Type B pancreatic cell (in vitro differentiated cells): ENCODE data around the gene LEFTY2. TPM values are rescaled to one million over a fixed set of nuclear protein-coding genes. Genes with fewer than 3 reads are reported as not detected.

ENCODE experiments used
- DNase-seq: peaks from one replicate; pipeline ENCODE4 v3.0.0; 2021; ENCODE audit warnings: mixed read lengths; ENCODE audit not compliant: unreplicated experiment; ENCODE audit errors: extremely low spot score
- H3K27ac Mint-ChIP-seq: 2 replicates; pipeline ENCODE4 v1.8.0; 2021; ENCODE audit warnings: mild to moderate bottlenecking, mixed read lengths
- H3K27me3 Mint-ChIP-seq: 2 replicates; pipeline ENCODE4 v1.8.0; 2021; ENCODE audit warnings: mixed read lengths
- H3K36me3 Mint-ChIP-seq: 2 replicates; pipeline ENCODE4 v1.8.0; 2021; ENCODE audit warnings: mixed read lengths
- H3K4me1 Mint-ChIP-seq: one replicate; pipeline ENCODE4 v1.8.0; 2021; ENCODE audit warnings: mixed read lengths; ENCODE audit not compliant: unreplicated experiment
- H3K4me3 Mint-ChIP-seq: 2 replicates; pipeline ENCODE4 v1.8.0; 2021; ENCODE audit warnings: mild to moderate bottlenecking, mixed read lengths
- H3K9me3 Mint-ChIP-seq: 2 replicates; pipeline ENCODE4 v1.8.0; 2021; ENCODE audit warnings: mixed read lengths
- CTCF ChIP-seq: fragments of 200-600 bp; sonication (generic); conservative IDR thresholded peaks from 2 replicates; pipeline ENCODE4 v1.5.0; 2021; ENCODE audit warnings: antibody characterized with exemption, mild to moderate bottlenecking
- total RNA-seq: library from RNA; stranded (reverse); gene quantifications from 2 replicates; pipeline ENCODE4 v1.2.1, GENCODE V29; 2021; ENCODE audit warnings: low replicate concordance

LEFTY2 gene
- total RNA-seq, 1 donor from 2014 or later: not detected

GRCh38 chr1:225908773-225909172 is 32.2 kb downstream of the LEFTY2 start:
- Mint-ChIP-seq H3K4me3 (no peak overlapping the region), H3K27ac (no peak overlapping the region), H3K36me3 (peaks cover 6% of the 10 kb centered on the region), H3K9me3 (no peaks in the 10 kb centered on the region), H3K4me1 (peaks cover 4% of the 10 kb centered on the region), H3K27me3 (peaks cover 3% of the 10 kb centered on the region)
- TF ChIP-seq CTCF: no peak
- no peak for DNase-seq

- H3K4me3 Mint-ChIP-seq: no peak overlapping the region
Observed at GRCh38 chr1:225908013-225908640, 32.9 kb downstream of the LEFTY2 start.

GRCh38 chr1:225907341-225907740 is 33.7 kb downstream of the LEFTY2 start:
- H3K4me1 Mint-ChIP-seq: peaks cover 4% of the 10 kb centered on the region

More at GRCh38 chr1:225908013-225908640, 32.9 kb downstream of the LEFTY2 start:
- no peak overlapping the region for H3K27ac Mint-ChIP-seq
- no peak for DNase-seq
- peaks cover 4% of the 10 kb centered on the region for H3K4me1 Mint-ChIP-seq
- peaks cover 3% of the 10 kb centered on the region for H3K27me3 Mint-ChIP-seq
- peaks cover 6% of the 10 kb centered on the region for H3K36me3 Mint-ChIP-seq
- TF ChIP-seq CTCF: no peak
- H3K9me3 Mint-ChIP-seq: no peaks in the 10 kb centered on the region

GRCh38 chr1:225906467-225906866 is 34.6 kb downstream of the LEFTY2 start:
- no peaks in the 10 kb centered on the region for H3K36me3 Mint-ChIP-seq
- no peaks in the 10 kb centered on the region for H3K27me3 Mint-ChIP-seq
- no peak for DNase-seq
- no peak overlapping the region for H3K27ac Mint-ChIP-seq
- no peak for TF ChIP-seq CTCF
- H3K4me3 Mint-ChIP-seq: no peak overlapping the region
- H3K4me1 Mint-ChIP-seq: peaks cover 4% of the 10 kb centered on the region
- no peaks in the 10 kb centered on the region for H3K9me3 Mint-ChIP-seq

More at GRCh38 chr1:225907341-225907740, 33.7 kb downstream of the LEFTY2 start:
- Mint-ChIP-seq H3K27ac (no peak overlapping the region), H3K9me3 (no peaks in the 10 kb centered on the region), H3K4me3 (no peak overlapping the region), H3K36me3 (peaks cover under 1% of the 10 kb centered on the region), H3K27me3 (peaks cover 3% of the 10 kb centered on the region)
- TF ChIP-seq CTCF: no peak
- no peak for DNase-seq

GRCh38 chr1:225903623-225904022 is 37.4 kb downstream of the LEFTY2 start:
- TF ChIP-seq CTCF: no peak
- H3K27ac Mint-ChIP-seq: no peak overlapping the region
- H3K9me3 Mint-ChIP-seq: no peaks in the 10 kb centered on the region
- no peaks in the 10 kb centered on the region for H3K27me3 Mint-ChIP-seq
- DNase-seq: no peak
- H3K4me1 Mint-ChIP-seq: peaks cover 6% of the 10 kb centered on the region
- no peak overlapping the region for H3K4me3 Mint-ChIP-seq
- H3K36me3 Mint-ChIP-seq: no peaks in the 10 kb centered on the region
